Activated CD8-positive, alpha-beta T cell treated with anti-CD3 and anti-CD28 coated beads for 36 hours (primary cell): Measurements from ENCODE around the gene RAB7B. TPM values are rescaled to one million over a fixed set of nuclear protein-coding genes. Genes with fewer than 3 reads are reported as not detected.

ENCODE experiments used
- ATAC-seq: fragments of 200-7000 bp; cut with Tn5 transposase; one replicate; pipeline ENCODE4 v1.10.0; 2021; ENCODE audit warnings: mild to moderate bottlenecking, moderate library complexity
- CTCF ChIA-PET: fragments of 350-600 bp; sonication (Branson Sonifier 250); formaldehyde crosslinking; loops from one replicate; lab custom pipeline; 2021; ENCODE audit warnings: antibody characterized with exemption; lab: Charles Lee
- POLR2A ChIA-PET: fragments of 350-600 bp; sonication (Branson Sonifier 250); formaldehyde crosslinking; loops from one replicate; lab custom pipeline; 2021; ENCODE audit warnings: antibody characterized with exemption; lab: Charles Lee
- DNase-seq: peaks from one replicate; pipeline ENCODE4 v3.0.0-alpha.2; 2020
- H3K27ac Mint-ChIP-seq: one replicate; pipeline ENCODE4 v1.8.0; 2021; ENCODE audit warnings: mild to moderate bottlenecking, mixed read lengths
- H3K27me3 Mint-ChIP-seq: one replicate; pipeline ENCODE4 v1.8.0; 2021; ENCODE audit warnings: mixed read lengths
- H3K36me3 Mint-ChIP-seq: one replicate; pipeline ENCODE4 v1.8.0; 2021; ENCODE audit warnings: low read depth, mixed read lengths
- H3K4me1 Mint-ChIP-seq: one replicate; pipeline ENCODE4 v1.8.0; 2021; ENCODE audit warnings: low read depth, mixed read lengths
- H3K4me3 Mint-ChIP-seq: one replicate; pipeline ENCODE4 v1.8.0; 2021; ENCODE audit warnings: mild to moderate bottlenecking, moderate library complexity, mixed read lengths
- H3K9me3 Mint-ChIP-seq: one replicate; pipeline ENCODE4 v1.8.0; 2021; ENCODE audit warnings: mixed read lengths
- intact Hi-C: fragments of 100-400 bp; cut with micrococcal nuclease; formaldehyde crosslinking; loops from one replicate; pipeline ENCODE4 v1.10.0; 2022
- total RNA-seq, 2 experiments: library from RNA; stranded (reverse); gene quantifications; one replicate each; pipeline ENCODE4 v1.2.3, GENCODE V29; 2021
- TF ChIP-seq, protein P1 (sequence below): fragments of 200-600 bp; IDR thresholded peaks from one replicate; pipeline ENCODE4 v1.8.0; 2022; ENCODE audit warnings: antibody characterized with exemption, mild to moderate bottlenecking

Gene RAB7B
- total RNA-seq, 2 experiments from 2014 or later: not detected

DNA sequence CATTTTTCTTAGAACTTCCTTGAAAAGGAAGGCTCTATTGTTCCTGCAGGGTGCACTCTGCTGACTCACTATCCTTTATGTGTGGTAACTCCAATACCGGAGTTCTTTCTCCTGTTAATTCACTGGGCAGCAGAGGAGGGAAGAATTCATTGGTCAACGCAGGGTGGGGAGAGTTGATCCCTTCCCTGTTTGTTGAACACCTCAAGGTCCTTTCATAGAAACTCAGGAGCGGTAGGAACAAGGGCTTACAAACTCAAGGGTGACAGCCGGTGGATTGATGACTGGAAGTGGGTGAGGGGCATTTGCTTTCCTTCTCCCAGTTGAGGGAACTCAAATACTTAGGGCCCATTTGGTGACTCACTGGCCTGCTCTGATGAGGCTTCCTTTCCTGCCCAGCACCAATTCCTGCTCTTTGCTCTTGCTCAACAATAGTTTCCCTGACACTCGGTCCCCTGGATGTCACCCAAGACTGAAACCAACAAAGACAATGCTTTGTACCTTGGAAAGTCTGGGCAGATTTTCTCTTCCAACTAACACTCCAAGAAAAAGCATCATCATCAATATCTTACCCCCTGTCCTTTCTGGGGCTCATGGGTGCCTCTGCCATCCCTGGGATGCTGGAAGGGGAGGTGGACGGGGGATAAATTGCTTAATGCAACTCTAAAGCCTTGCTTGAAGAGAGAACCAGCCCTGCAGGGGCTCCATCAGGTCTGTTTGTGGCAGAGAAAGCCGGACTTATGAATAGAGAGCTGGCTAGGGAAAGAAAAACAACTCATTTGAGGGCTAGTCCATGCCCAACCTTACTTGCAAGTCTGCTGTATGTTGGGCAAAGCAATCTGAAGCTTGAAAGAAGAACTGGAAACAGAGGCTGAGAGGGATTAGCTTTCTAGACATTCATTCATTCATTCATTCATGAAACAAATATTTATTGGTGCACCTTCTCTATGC lies 69.2 kb downstream of the RAB7B start:
- intact Hi-C loops: no loop called here
- Mint-ChIP-seq H3K27ac (no peak overlapping the region), H3K9me3 (no peaks in the 10 kb centered on the region), H3K4me3 (no peak overlapping the region), H3K36me3 (no peaks in the 10 kb centered on the region), H3K27me3 (peaks cover 19% of the 10 kb centered on the region), H3K4me1 (no peaks in the 10 kb centered on the region)
- no peak for ATAC-seq
- TF ChIP-seq, protein P1, sequence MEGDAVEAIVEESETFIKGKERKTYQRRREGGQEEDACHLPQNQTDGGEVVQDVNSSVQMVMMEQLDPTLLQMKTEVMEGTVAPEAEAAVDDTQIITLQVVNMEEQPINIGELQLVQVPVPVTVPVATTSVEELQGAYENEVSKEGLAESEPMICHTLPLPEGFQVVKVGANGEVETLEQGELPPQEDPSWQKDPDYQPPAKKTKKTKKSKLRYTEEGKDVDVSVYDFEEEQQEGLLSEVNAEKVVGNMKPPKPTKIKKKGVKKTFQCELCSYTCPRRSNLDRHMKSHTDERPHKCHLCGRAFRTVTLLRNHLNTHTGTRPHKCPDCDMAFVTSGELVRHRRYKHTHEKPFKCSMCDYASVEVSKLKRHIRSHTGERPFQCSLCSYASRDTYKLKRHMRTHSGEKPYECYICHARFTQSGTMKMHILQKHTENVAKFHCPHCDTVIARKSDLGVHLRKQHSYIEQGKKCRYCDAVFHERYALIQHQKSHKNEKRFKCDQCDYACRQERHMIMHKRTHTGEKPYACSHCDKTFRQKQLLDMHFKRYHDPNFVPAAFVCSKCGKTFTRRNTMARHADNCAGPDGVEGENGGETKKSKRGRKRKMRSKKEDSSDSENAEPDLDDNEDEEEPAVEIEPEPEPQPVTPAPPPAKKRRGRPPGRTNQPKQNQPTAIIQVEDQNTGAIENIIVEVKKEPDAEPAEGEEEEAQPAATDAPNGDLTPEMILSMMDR: no peak
- ChIA-PET CTCF (interaction anchor here (1.2 to 1.3 kb wide), 2 partner anchors 15 to 43 kb away, joined by 3 to 5 read pairs; no protein-coding TSS in a partner anchor), POLR2A (interaction anchor here (0.7 kb wide), 1 partner anchor 8 kb away, joined by 3 read pairs; no protein-coding TSS in a partner anchor)
- no peak for DNase-seq

DNA sequence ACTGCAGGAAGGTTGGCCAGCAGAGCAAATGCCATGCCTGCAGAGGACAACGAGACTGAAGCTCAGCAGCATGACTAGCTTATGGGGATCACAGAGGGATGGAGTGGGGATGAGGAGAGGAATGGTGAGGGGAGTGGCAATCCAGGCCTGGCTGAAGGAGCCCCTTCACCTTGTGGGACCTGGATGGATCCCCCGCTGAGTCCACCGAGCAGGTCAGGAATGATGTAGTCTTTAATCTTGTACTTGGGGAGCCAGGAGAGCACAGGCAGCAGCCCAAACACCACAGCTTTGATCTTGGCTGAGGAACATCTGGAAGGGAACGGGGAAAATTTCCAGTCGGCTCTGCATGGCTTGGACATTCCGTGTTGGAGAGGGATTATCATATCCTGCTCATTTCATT lies 70.4 kb downstream of the RAB7B start:
- no peak overlapping the region for H3K27ac Mint-ChIP-seq
- peaks cover 12% of the 10 kb centered on the region for H3K27me3 Mint-ChIP-seq
- no peak overlapping the region for H3K4me3 Mint-ChIP-seq
- TF ChIP-seq, protein P1: no peak
- no peaks in the 10 kb centered on the region for H3K4me1 Mint-ChIP-seq
- ATAC-seq (no peak), DNase-seq (no peak)
- no peaks in the 10 kb centered on the region for H3K9me3 Mint-ChIP-seq
- ChIA-PET CTCF (interaction anchor here (0.8 to 1.2 kb wide), 3 partner anchors 12 to 45 kb away, joined by 3 to 4 read pairs (median 3); no protein-coding TSS in a partner anchor), POLR2A (interaction anchor here (0.7 kb wide), 1 partner anchor 9 kb away, joined by 3 read pairs; no protein-coding TSS in a partner anchor)
- intact Hi-C loops: no loop called here
- H3K36me3 Mint-ChIP-seq: no peaks in the 10 kb centered on the region

DNA sequence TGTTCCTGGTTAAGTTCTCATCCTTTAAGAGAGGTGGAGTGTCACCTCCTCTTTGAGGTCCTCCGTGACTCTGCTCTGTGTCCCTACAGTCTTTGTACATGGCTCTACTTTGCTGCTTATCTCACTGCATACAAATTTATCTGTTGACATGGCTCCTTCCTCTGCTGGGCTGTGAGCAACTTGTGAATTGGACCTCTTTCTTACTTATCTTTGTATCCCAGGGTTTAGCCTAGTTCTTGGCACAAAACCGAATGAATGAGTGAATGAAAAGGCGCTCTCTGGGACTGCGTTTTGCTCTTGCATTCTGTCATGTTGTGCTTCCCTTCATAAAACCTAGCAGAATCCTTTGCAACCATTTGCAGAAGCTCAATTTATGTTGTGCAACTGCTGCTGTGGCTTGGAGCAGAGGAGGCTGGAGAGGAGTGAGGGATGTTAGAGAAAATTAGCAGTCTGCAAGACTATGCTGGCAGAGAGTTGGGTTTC lies 72.4 kb downstream of the RAB7B start:
- TF ChIP-seq, protein P1: no peak
- intact Hi-C loops: no loop called here
- Mint-ChIP-seq H3K4me1 (no peaks in the 10 kb centered on the region), H3K9me3 (no peaks in the 10 kb centered on the region), H3K36me3 (no peaks in the 10 kb centered on the region), H3K27me3 (peaks cover 10% of the 10 kb centered on the region), H3K27ac (no peak overlapping the region), H3K4me3 (no peak overlapping the region)
- ChIA-PET CTCF (interaction anchor here (2.1 to 4.0 kb wide), 2 partner anchors 9 to 47 kb away, joined by 4 to 24 read pairs; no protein-coding TSS in a partner anchor), POLR2A (no interaction called here)
- no peak for ATAC-seq
- no peak for DNase-seq

DNA sequence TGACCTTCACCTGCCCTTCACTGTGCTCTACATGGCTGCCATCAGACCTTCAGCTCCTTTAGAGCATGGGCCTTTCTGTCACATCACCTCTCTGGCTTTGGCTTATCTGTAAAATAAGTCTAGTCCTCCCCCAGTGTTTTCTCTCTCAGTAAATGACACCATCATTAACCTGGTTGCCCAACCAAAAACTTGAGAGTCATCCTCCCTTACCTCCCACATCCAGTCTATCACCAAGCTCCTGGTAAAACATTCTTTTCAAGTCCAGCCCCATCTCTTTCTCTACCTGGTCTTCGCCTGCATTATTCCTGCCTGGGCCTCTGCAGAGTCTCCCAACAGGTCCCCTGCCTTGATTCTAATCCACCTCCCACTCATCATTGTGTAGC lies 73.0 kb downstream of the RAB7B start:
- intact Hi-C loops: no loop called here
- H3K36me3 Mint-ChIP-seq: no peaks in the 10 kb centered on the region
- H3K9me3 Mint-ChIP-seq: no peaks in the 10 kb centered on the region
- TF ChIP-seq, protein P1: no peak
- H3K27me3 Mint-ChIP-seq: peaks cover 10% of the 10 kb centered on the region
- no peak for ATAC-seq
- POLR2A ChIA-PET: no interaction called here
- no peaks in the 10 kb centered on the region for H3K4me1 Mint-ChIP-seq
- CTCF ChIA-PET: interaction anchor here (1.2 to 4.0 kb wide), 3 partner anchors 10 to 271 kb away, joined by 4 to 24 read pairs (median 6); no protein-coding TSS in a partner anchor
- no peak overlapping the region for H3K27ac Mint-ChIP-seq
- no peak for DNase-seq
- H3K4me3 Mint-ChIP-seq: no peak overlapping the region
